ENCODE measurements around the gene BCL11A.
A peak's percentile ranks its signal among the peaks of the same experiment; 100 is the strongest.

BCL11A gene

DNA sequence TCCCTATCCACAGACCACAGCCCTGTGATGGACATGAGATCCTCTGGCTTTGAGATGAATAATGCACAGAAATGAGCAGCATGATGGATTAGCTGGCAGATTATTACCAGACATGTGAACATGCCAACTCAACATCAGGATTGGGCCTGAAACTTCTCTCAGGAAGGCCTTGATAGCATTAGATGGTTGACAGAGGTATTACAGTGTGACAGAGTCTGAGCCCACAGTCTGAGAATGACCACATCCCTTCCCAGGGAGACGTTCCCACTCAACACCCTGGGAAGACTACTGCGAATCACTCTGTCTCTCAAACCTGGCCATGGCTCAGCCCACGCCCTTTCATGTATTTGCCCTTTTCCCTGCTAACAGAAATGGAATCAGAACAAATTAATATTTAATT is 66.9 kb downstream of the BCL11A start:
- no peak for DNase-seq (ENCODE audit: low read depth)
- H3K4me3 ChIP-seq (ENCODE audit: low read depth, low read length) = no peak overlapping the region
- TF ChIP-seq, protein P1, sequence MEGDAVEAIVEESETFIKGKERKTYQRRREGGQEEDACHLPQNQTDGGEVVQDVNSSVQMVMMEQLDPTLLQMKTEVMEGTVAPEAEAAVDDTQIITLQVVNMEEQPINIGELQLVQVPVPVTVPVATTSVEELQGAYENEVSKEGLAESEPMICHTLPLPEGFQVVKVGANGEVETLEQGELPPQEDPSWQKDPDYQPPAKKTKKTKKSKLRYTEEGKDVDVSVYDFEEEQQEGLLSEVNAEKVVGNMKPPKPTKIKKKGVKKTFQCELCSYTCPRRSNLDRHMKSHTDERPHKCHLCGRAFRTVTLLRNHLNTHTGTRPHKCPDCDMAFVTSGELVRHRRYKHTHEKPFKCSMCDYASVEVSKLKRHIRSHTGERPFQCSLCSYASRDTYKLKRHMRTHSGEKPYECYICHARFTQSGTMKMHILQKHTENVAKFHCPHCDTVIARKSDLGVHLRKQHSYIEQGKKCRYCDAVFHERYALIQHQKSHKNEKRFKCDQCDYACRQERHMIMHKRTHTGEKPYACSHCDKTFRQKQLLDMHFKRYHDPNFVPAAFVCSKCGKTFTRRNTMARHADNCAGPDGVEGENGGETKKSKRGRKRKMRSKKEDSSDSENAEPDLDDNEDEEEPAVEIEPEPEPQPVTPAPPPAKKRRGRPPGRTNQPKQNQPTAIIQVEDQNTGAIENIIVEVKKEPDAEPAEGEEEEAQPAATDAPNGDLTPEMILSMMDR (IDR thresholded peaks at IDR 0.05; ENCODE audit: insufficient read depth, low read depth, low read length, missing control alignments) = no peak

DNA sequence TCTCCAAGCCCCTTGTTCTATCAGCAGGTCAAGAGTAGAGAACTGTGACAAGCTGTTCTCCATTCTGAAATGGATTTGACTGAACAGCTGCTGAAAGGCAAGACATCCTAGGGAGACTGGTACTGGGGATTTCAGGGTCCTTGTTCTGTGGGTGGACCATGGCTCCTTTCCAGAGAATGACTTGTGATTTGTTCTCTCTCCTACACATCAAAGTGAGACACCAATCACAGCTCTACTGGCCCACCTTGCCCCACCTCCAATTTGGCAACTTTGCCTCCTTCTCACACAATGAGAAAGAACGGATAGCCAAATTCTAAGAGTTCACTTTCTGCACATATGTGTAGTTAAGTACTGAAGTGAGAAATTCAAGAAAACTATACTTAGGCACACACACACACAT is 67.4 kb downstream of the BCL11A start:
- TF ChIP-seq, protein P1 (IDR thresholded peaks at IDR 0.05; ENCODE audit: insufficient read depth, low read depth, low read length, missing control alignments) = no peak
- no peak overlapping the region for H3K4me3 ChIP-seq (ENCODE audit: low read depth, low read length)
- no peak for DNase-seq (ENCODE audit: low read depth)

DNA sequence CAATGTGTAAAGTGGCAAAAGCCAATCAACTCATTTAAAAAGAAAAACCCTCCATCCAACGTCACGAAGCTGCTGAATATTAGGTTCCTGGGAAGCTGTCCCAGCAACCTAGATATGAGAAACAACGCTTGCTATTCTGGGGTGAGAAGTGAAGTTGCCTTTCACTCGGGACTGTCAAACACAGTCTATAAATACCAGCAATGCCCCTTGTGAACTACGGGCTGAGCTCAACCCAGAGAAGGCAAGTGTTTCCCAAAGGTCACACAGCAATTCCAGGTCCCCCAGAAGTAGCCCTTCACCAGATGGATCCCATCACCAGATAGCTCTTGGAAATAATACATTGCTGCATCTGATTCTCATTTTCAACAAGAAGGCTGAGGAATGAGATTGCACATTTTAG is 67.9 kb downstream of the BCL11A start:
- TF ChIP-seq, protein P1 (IDR thresholded peaks at IDR 0.05; ENCODE audit: insufficient read depth, low read depth, low read length, missing control alignments) = no peak
- no peak for DNase-seq (ENCODE audit: low read depth)
- no peak overlapping the region for H3K4me3 ChIP-seq (ENCODE audit: low read depth, low read length)

DNA sequence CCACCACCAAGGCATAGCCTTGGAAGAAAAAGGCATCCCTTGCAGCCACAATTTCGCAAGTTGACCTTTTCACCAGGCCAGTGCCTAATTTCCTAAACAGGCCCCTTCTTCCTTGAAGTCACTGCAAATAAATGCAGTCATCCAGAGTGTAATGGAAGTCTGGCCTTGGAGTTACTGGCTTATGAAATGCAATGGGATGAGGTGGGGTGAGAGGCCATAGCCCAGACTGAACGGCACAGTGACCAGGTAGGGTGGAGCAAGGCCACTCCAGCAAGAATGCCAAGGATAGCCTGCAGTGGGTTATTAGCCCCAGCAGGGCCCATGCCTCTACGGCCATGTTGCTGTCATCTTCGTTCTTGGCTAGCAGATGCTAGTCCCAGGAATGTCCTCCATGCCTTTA is 68.4 kb downstream of the BCL11A start:
- TF ChIP-seq, protein P1 (IDR thresholded peaks at IDR 0.05; ENCODE audit: insufficient read depth, low read depth, low read length, missing control alignments) = no peak
- H3K4me3 ChIP-seq (ENCODE audit: low read depth, low read length) = no peak overlapping the region
- DNase-seq (ENCODE audit: low read depth) = no peak

DNA sequence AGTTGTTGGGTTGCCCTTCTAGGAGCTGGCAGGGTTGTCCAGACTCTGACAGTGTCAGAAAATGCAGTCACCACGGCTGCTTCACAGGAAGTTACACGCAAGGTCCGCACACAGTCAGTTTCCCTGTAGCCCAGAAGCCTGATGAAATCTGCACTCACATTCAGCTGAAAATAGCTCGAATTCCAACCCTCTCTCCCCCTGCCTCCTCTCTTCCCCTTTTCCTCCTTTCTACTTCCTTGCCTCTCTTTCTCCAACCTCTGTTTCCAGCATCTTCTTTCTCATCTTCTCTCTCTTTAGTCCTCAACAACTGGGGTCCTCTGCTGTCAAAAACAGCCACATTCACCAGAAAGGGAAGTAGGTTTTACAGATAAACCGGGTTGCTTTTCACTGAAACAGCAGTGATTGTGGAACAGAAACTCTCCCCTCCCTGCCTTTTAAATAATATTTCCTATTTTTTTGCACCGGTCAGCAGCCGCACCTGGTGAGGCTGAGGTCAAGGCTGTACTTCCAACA is 69.3 kb downstream of the BCL11A start:
- TF ChIP-seq, protein P1 (IDR thresholded peaks at IDR 0.05; ENCODE audit: insufficient read depth, low read depth, low read length, missing control alignments) = no peak
- DNase-seq (ENCODE audit: low read depth) = peak; percentile 24
- H3K4me3 ChIP-seq (ENCODE audit: low read depth, low read length) = no peak overlapping the region

DNA sequence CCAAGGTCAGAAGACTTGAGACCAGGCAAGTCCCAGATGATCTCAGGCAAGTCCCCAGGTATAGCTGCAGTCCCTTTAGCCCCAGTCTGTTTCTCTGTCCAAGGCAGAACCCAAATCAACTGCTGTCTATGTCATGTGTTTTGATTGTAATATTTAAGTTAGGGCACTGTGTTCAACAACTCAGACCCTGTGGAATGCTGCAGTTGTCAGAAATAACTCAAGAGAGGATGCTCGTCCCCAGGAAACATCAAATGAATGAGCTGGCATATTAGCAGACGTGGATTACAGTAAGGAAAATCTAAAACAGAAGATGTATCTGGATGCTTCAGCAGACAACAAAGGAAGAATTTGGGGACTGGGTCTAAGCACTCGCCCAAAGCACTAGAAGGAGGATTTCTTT is 70.1 kb downstream of the BCL11A start:
- H3K4me3 ChIP-seq (ENCODE audit: low read depth, low read length) = no peak overlapping the region
- no peak for DNase-seq (ENCODE audit: low read depth)

DNA sequence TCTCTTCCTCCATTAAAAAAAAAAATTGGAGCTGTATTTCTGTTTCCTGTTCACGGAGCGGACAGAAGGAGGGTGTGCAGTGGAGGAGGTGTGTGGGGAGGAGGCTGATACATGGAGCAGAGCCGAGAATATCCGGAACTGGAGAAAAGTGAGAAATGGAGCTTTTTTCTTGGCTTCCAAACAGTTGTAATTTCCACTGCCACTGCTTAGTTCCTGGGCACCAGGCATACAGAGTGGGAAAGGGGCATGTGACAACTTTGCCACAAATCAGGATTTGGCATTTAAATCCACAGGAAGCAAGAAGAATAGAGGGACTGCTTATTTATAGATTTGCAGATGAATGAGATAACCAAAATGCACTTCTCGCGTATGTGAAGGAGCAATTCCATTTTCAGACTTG is 71.2 kb downstream of the BCL11A start:
- DNase-seq (ENCODE audit: low read depth) = no peak
- no peak overlapping the region for H3K4me3 ChIP-seq (ENCODE audit: low read depth, low read length)
- TF ChIP-seq, protein P1 (IDR thresholded peaks at IDR 0.05; ENCODE audit: insufficient read depth, low read depth, low read length, missing control alignments) = no peak

More for the DNA sequence above, 70.1 kb downstream of the BCL11A start:
- TF ChIP-seq, protein P1 (IDR thresholded peaks at IDR 0.05; ENCODE audit: insufficient read depth, low read depth, low read length, missing control alignments) = no peak
